Omental fat pad (tissue), 4 donors: ENCODE measurements around the gene THUMPD2. TPM values are rescaled to one million over a fixed set of nuclear protein-coding genes. Genes with fewer than 3 reads are reported as not detected.

ENCODE experiments used
- ATAC-seq: fragments of 150-250 bp; one replicate; pipeline ENCODE4 v1.9.1; 2016; ENCODE audit warnings: mild to moderate bottlenecking, moderate library complexity; ENCODE audit not compliant: low FRiP score
- DNase-seq: peaks from one replicate; pipeline ENCODE4 v3.0.0-alpha.2; 2019; ENCODE audit warnings: low spot score
- CTCF ChIP-seq, 3 donors: fragments of 450-650 bp; IDR thresholded peaks; one replicate each; pipeline ENCODE4 v1.5.1; 2016 to 2017; ENCODE audit warnings: antibody characterized with exemption in 3 of 3, mild to moderate bottlenecking in 3 of 3, moderate library complexity in 2 of 3
- total RNA-seq, 4 donors: library from RNA; depleted of rRNA; stranded (reverse); fragments of >200 nt; gene quantifications; one replicate each; pipeline ENCODE4 v1.1.0, GENCODE V29; 2016

THUMPD2 gene
- total RNA-seq, 4 donors from 2014 or later: 8.1 to 15.4 (median 8.8) TPM

- ATAC-seq (no peak), DNase-seq (no peak)
- no peak for TF ChIP-seq CTCF (IDR thresholded peaks at IDR 0.05)
Observed at GRCh38 chr2:39703181-39703872, 75.7 kb downstream of the THUMPD2 start.

GRCh38 chr2:39701137-39701536 lies 77.9 kb downstream of the THUMPD2 start:
- ATAC-seq (no peak), DNase-seq (no peak)
- TF ChIP-seq CTCF (IDR thresholded peaks at IDR 0.05): no peak

- no peak for TF ChIP-seq CTCF (IDR thresholded peaks at IDR 0.05)
- ATAC-seq (no peak), DNase-seq (no peak)
Observed at GRCh38 chr2:39697454-39697853, 81.6 kb downstream of the THUMPD2 start.

- no peak for TF ChIP-seq CTCF (IDR thresholded peaks at IDR 0.05)
- ATAC-seq (no peak), DNase-seq (no peak)
Observed at GRCh38 chr2:39696838-39697237, 82.2 kb downstream of the THUMPD2 start.

GRCh38 chr2:39696101-39696553 lies 82.9 kb downstream of the THUMPD2 start:
- ATAC-seq (no peak), DNase-seq (no peak)
- TF ChIP-seq CTCF (IDR thresholded peaks at IDR 0.05): no peak

- no peak for TF ChIP-seq CTCF (IDR thresholded peaks at IDR 0.05)
- no peak for ATAC-seq
- DNase-seq: no peak
Observed at GRCh38 chr2:39693245-39693644, 85.8 kb downstream of the THUMPD2 start.

- ATAC-seq (no peak), DNase-seq (no peak)
- TF ChIP-seq CTCF (IDR thresholded peaks at IDR 0.05): no peak
Observed at GRCh38 chr2:39689876-39690275, 89.2 kb downstream of the THUMPD2 start.
